GM21717 (cell line): ENCODE measurements around the gene SRL.
"Not testable (repeated sequence)": the region's sequence is repeated elsewhere in the genome, so short reads cannot be mapped to it uniquely, and the experiment has no call there.

Experiments used
- ATAC-seq: cut with Tn5 transposase; IDR thresholded peaks from one replicate; pipeline ENCODE4 v1.9.1; 2021; ENCODE audit warnings: mild to moderate bottlenecking, moderate library complexity; ENCODE audit not compliant: unreplicated experiment

The SRL gene

DNA sequence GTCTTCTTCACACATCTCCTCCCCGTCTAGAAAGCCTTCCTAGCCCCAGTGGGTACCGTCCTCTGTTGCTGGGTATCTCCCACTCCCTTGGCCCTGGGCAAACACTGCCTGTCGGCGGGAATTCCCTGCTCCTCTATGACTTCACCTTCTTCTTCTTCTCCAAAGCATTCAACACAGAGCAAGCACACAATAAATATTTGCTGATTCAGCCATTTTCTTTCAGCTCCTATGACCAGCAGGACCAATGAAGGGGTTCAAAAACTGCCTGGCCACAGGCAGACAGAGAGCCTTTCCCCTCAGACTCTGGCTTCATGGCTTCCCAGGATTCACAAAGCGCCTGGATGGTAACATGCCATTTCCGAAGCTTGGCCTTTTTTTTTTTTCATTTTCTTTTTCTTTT, 72.5 kb downstream of the SRL start:
- ATAC-seq, result no peak

DNA sequence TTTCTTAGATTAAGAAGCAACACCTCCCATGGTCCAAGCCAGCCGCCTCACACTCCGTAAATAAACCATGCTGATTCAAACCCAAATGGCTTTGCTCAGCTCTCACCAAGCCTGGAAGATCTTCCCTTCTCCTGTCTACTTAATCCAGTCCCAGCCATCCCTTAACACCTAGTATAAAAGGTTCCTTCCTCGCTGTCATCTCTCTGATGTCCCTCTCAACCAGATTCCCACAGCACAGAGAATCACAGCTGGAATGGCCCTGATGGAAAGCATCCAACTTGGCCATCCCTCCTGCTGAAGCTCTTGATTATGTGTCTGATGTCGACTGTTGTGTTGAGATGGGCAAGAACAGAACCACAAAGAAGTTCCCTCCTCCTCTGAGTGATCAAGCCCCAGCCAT, 75.1 kb downstream of the SRL start:
- no peak for ATAC-seq

DNA sequence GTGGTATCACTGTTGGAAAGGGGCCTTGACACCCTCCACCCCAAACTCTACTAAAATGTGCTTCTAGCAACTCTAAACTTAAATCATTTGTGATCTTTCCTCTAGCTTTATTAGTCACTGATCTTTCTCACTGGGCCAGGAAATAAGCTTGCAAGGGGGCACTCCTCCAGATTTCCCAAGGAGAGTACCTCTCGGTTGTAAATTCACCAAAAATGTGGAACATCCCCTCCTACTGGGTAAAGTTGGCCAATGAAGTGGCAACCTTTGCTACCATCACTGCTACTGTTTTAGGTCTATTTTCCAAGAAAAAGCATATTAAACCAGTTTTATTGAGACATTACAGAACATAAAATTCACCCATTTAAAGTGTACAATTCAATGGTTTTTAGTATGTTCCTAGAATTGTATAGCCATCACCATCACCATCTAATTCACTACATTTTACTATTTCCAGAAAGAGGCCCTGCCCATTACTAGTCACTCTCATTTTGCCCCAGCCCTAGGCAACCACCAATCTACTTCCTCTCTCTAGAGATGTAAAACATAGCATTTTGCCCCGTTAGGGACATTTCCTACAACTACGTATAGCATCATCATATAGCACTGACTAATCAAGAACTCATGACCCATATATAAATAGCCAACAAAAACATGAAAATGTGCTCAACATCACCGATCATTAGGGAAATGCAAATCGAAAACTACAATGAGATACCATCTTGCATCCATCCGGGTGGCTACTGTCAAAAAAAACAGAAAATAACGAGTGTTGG, 81.0 kb downstream of the SRL start:
- no peak for ATAC-seq

DNA sequence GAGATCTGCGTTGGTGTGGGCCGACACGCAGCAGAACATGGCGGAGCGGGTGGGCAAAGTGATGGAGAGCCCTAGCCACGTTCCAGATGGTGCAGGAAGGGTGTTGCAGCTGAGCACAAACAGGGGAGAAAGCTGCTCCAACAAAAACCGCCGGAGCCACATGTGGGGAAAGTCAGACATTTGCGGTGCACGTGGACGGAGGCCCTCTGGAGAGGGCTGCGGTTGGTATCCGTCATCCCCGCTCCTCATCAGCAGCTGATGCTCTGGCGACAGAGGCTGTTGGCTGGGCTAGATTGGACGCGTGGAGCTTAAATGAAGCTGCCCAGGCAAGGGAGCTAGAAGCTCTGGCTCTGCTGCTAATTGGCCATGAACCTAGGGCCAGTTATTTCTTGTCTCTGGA, 82.2 kb downstream of the SRL start:
- ATAC-seq, result no peak

DNA sequence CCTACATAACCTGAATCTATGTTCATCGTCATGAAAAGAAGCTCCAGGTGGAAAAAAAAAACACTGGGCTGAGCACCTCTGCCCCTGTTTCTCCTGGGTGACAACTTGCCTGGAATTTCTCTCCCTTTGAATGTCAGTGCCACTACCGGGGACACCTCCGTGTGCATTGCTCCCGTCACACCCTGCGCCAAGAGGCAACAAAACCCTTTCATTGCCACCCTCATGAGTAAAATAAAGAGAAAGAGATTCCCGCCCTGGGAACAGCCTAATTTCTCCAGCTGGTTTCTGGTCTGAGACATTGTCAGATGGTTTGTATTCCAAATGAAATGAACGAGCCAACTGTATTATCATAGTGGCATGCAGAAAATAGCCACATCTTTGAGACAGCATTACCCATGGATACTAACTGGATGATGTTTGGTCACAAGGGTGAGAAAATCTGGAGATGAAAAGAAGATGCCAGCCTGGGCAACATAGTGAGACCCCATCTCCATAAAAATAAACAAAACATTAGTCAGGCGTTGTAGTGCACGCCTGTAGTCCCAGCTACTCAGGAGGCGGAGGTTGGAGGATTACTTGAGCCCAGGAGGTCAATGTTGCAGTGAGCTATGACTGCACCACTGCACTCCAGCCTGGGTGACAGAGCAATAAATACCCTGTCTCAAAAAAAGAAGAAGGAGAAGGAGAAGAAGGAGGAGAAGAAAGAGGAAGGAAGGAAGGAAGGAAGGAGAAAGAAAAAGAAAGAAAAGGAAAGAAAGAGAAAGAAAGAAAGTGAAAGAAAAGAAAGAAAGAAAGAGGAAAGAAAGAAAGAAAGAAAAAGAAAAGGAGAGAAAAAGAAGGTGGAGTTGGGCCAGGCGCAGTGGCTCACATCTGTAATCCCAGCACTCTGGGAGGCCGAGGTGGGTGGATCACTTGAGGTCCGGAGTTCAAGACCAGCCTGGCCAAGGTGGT, 83.5 kb downstream of the SRL start:
- no peak for ATAC-seq

DNA sequence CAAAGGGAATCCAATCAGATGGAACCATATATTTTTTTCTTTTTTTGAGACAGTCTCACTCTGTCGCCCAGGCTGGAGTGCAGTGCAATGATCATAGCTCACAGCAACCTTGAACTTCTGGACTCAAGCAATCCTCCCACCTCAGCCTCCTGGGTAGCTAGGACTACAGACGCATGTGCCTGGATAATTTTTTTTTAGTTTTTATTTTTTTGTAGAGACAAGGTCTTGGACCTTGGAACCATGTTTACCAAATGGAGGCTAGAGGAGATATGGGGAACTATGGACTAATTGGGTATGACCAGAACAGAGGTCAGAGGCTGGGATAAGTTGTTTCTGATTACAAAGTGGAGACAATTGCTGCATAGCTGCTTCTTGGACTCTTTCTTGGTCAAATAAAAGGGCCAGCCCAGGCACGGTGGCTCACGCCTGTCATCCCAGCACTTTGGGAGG, 84.5 kb downstream of the SRL start:
- ATAC-seq, result no peak

DNA sequence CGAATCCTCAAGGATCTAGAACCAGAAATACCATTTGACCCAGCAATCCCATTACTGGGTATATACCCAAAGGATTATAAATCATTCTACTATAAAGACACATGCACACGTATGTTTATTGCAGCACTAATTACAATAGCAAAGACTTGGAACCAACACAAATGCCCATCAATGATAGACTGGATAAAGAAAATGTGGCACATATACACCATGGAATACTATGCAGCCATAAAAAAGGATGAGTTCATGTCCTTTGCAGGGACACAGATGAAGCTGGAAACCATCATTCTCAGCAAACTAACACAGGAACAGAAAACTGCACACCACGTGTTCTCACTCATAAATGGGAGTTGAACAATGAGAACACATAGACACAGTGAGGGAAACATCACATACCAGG, 85.4 kb downstream of the SRL start:
- not testable (repeated sequence) for ATAC-seq

DNA sequence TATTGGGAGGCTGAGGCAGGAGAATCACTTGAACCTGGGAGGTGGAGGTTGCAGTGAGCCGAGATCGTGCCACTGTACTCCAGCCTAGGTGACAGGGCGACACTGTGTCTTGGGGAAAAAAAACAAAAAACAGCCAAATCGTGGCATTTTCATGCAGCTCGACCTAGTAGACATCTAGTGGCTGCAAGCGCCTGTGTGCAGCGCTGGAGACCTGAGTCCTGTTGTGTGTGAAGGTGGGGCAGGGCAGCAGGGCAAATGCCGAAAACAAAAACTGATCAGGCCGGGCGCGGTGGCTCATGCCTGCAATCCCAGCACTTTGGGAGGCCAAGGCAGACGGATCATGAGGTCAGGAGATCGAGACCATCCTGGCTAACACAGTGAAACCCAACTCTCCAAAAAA, 88.5 kb downstream of the SRL start:
- ATAC-seq, result not testable (repeated sequence)

DNA sequence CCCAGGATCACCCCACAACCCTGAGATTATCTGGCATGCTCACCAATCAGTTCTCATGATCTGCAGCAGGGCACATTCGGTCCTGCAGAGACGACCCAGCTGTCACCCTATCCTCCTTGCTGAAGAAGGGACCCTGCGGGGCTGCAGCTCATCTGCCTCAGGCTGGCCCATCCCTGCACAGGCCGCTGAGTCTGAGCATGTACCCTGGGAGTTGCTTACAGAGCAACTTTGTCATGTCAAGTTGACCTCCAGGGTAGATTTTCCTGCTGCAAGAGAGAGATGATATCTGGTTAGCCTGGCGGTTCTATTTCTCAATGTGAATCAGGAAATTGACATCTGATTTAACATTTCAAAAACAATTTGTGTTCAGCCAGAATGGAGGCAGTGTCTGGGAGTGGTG, 89.6 kb downstream of the SRL start:
- no peak for ATAC-seq

DNA sequence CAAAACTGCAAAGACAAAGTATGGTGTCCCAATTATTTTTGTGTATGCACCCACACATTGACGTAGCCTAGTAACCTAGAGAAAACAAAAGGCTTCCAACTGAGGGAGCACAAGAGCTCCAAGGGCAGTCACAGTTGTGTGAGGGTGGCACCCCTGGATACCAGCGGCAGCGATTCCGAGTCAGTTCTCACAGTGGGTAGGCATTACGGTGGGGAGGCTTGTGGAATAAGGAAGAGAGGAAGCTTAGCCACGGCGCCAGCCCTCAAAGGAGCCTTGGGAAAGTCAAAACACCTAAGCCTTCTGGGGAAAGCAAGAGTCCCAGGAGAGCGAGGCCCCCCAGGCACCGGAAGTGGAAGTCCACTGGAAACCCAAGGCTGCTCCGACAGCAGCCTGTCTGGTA, 94.6 kb downstream of the SRL start:
- no peak for ATAC-seq

DNA sequence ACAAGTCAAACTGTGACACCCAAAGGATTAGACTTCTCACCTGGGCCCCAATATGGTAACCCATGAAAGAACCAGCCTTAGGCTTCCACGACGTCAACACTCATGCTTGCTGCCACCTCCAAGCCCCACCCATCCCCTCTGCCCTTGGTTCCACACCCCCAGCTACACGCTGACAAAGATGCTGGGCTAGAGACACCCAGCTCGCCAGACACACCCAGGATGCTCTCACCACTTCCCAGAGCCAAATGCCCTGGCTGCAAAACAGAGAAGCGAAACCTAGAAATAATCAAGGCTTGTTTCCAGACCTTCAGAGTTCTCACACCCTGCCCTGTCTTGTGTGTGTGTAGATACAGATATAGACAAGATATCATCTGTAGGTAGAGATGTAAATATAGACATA, 99.6 kb downstream of the SRL start:
- ATAC-seq, result no peak

DNA sequence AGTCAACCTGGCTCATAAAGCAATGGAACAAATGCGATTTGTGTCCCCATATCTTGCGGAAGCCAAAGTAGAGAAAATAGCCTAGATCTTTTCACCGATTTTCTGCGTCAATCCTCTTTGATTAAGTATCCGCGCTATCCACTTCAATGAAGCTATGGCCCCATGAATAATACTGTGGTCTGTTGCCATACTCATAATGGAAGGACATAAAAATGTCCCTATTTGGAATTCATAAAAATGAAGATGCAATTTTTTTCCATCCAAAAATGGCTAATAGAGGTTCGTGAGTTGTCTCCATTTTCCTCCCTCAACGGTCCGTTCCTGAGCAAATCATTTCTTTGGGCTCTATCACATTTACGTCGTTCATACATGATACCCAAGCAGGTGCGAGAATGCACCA, 100.3 kb downstream of the SRL start:
- no peak for ATAC-seq

DNA sequence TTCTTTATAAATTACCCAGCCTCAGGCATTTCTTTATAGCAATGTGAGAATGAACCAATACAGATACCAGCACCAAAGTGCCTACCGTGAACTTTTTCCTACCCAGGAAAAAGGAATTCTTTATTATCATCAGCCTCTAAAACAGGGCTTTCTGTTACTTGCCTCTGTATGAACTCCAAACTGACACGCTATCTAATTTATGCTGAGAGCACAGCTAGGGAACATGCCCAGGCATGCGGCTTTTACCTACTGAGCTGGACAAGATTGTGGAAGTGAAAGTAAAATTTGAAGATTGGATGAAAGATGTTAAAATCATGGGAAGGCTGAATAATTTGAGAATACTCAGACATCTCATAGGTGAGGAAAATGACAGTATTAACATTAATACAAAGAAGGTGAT, 101.2 kb downstream of the SRL start:
- ATAC-seq, result no peak

DNA sequence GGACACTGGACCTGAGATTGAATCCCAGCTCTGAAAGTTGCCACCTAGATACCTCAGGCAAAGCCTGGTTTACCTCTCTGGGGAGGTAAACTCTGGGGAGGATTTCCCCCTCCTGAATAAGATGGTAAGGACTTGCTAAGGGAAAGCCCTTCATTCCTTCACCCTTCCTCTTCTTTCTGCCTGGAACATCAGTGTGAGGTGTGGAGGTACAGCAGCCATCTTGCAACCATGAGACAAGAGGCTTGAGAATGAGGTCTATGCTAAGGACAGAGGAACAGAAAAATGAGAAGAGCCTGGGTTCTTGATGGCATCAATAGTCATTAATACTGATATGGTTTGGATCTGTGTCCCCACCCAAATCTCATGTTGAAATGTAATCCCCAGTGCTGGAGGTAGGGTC, 101.9 kb downstream of the SRL start:
- ATAC-seq, result no peak
